Measurements from ENCODE around the gene ZMYND8.

Gene ZMYND8

DNA sequence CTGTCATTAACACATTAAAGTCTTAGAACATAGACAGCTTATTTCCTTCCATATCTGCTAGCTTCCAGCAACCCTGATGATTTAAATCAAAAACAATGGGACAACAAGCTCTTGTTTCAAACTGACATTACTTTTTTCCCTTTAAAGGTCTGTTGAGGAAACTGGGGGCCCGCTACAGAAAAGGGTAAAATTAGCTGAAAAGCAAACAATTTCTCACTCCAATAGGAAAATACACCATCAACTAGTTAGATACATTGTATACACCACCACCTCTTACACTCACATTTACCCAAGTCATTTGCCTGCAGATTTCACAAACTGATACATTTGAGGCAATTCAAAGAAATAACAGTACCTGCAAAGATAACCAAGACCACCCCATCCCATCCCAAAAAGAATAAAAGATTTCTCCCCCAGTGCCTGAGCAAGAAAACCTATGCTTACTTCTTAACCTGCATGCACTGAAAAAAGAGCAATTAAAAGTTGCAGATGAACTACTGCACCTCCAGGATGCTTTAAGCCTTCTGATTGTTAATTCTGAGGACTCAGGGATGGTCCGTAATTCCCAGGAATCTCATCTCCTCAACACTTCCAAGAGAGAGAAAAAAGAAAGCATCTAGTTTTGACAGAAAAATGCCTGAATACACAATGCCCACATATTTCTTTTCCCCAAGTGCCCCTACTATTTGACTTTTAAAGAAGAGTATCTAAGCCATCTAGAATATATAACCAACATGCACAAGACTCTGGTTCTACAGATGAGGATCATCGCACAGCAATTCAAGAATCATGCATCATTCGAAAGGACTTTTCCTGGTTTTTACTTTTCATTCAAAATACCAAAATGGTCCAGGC lies 5.6 kb downstream of the ZMYND8 start:
- peak overlapping the region; percentile 33 for H3K4me3 ChIP-seq (ENCODE audit: low read depth, low read length)

DNA sequence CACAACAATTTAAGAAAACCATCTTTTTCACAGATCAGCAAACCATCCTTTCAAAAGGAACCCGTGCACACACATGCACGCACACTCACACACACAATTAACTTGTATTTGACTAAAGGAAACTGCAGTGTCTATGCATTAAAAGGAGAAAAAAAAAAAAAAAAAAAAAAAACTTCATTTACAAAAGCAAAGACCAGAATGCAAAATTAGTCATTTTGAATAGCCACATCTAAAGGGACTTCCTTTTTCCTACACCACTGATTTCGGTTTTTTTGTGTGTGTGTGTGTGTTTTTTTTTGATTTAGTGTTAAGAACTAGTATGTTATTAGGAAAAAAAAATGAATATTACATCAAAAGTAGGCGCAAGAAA lies 6.3 kb downstream of the ZMYND8 start:
- DNase-seq (ENCODE audit: low read depth): no peak
- TF ChIP-seq, protein P1, sequence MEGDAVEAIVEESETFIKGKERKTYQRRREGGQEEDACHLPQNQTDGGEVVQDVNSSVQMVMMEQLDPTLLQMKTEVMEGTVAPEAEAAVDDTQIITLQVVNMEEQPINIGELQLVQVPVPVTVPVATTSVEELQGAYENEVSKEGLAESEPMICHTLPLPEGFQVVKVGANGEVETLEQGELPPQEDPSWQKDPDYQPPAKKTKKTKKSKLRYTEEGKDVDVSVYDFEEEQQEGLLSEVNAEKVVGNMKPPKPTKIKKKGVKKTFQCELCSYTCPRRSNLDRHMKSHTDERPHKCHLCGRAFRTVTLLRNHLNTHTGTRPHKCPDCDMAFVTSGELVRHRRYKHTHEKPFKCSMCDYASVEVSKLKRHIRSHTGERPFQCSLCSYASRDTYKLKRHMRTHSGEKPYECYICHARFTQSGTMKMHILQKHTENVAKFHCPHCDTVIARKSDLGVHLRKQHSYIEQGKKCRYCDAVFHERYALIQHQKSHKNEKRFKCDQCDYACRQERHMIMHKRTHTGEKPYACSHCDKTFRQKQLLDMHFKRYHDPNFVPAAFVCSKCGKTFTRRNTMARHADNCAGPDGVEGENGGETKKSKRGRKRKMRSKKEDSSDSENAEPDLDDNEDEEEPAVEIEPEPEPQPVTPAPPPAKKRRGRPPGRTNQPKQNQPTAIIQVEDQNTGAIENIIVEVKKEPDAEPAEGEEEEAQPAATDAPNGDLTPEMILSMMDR (IDR thresholded peaks at IDR 0.05; ENCODE audit: control insufficient read depth, extremely low read depth, insufficient read depth): no peak
- no peak overlapping the region for H3K4me3 ChIP-seq (ENCODE audit: low read depth, low read length)

More for the DNA sequence above, 5.6 kb downstream of the ZMYND8 start:
- no peak for DNase-seq (ENCODE audit: low read depth)
- TF ChIP-seq, protein P1 (IDR thresholded peaks at IDR 0.05; ENCODE audit: control insufficient read depth, extremely low read depth, insufficient read depth): no peak

DNA sequence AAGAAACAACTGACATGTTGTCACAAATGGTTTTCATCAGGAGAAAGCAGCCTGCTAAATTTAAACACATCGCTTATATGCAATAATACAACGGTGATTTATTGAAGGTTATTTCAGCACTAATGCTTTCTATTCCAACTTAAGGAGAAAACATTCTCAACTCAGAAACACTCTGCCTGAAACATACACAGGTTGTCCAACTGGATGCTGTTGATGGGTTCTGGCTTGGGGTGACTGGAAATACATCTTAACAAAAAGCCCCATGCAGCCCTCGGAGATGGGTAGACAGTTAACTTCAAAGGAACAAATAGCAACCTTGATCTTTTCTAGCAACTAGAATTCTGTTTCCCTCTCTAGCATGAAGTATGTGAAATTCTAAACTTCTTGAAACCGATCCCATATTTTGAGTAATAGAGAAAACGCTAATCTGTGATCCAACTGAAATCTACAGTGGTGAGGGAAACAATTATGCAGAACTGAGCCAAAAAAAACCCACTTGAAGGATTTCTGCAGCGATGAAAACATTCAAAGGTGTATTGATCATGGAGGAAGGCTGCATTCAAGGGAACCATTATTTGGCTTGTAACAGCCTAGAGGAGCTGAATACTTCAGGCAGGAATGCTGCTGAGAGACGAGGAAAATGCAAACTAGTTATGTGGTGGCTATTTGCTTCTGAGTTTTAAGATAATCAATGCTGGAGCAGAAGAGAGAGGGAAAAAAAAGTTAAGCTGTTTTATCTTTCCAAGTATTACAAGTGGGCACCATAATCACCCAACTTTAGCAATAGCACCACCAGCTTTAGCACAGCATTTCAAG lies 6.9 kb downstream of the ZMYND8 start:
- no peak overlapping the region for H3K4me3 ChIP-seq (ENCODE audit: low read depth, low read length)
- no peak for DNase-seq (ENCODE audit: low read depth)
- TF ChIP-seq, protein P1 (IDR thresholded peaks at IDR 0.05; ENCODE audit: control insufficient read depth, extremely low read depth, insufficient read depth): no peak

DNA sequence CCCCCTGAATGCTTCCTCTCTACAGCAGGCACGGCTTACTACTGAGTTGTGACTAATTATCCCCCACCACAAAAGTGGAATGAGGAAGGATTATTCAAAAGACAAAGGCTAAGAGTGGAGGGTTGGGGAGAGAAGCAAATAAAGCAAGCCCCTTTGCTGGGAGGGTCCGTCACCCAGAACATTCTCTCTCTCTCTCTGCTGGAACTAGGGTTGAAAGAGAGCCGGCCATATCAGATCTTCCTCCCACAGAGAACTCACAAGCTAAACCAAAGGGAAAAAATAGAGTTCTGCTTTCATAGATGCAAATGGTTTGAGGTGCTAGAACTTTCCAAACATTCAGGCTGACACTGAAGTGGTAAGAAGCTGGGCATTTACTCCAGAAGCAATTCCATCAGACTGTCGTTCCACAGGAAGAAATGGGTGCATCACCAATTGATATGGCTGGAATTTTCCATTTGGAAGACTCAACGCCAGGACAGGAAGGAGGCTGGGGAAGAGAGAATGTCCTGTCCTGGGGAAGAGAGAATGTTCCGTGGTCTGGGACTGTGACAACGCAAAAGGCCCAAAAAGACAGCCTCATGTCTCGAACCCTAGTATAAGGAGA lies 7.9 kb downstream of the ZMYND8 start:
- no peak for DNase-seq (ENCODE audit: low read depth)
- no peak overlapping the region for H3K4me3 ChIP-seq (ENCODE audit: low read depth, low read length)
- TF ChIP-seq, protein P1 (IDR thresholded peaks at IDR 0.05; ENCODE audit: control insufficient read depth, extremely low read depth, insufficient read depth): no peak

DNA sequence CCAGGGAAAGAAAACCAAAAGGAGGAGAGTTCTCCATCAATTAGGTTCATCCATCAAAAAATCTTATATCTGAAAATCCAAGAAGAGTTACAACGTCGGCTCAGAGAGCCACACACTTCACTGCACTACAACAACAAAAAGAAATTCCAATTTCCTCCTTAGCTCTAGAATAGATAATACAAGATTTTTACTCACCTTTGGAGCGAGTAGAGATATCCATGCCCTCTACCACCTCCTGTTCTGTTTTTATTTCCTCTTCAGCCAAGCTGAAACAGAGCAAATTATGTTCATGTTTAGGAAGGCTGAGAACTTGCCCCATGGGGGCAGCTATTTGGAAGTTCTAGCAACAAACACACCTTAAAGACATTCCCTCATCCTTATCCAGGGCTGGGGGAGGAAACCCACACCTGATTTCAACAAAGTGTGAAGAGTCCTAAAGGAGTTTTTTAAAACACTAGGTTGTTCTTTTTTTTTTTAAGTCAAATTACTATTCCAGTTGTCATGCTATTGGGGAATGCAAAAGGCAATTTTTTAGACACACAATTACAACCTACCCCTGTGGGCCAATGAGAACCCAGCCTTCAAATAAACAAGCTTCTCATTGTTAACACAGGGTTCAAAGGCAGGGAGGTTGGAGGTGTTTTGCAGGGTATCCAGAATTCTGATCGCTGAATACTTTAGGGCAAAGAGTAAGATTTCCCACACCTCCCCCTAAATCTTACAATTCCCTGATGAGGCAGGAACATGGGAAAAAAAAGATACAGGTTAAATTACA lies 8.7 kb downstream of the ZMYND8 start:
- no peak for DNase-seq (ENCODE audit: low read depth)
- TF ChIP-seq, protein P1 (IDR thresholded peaks at IDR 0.05; ENCODE audit: control insufficient read depth, extremely low read depth, insufficient read depth): no peak
- H3K4me3 ChIP-seq (ENCODE audit: low read depth, low read length): no peak overlapping the region

DNA sequence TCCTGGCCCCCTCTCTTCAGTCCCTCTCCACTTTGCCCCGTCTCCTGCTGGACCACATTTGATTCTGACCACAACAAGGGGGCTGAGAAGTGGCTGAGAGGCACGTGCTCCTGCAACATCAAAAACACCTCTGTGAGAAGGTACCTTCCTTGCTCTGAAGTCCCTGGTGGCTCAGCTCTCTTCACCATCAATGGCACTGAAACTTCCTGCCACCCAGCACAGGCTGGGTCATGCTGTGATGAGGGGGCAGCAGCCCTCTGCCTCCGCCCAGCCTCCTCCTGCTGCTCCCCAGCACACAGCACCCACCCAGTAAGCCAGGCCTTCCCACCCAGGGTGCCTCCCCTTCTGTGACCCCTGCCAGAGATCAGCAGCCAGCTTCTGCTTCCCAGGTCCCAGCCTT lies 10.3 kb downstream of the ZMYND8 start:
- H3K4me3 ChIP-seq (ENCODE audit: low read depth, low read length): no peak overlapping the region
- no peak for DNase-seq (ENCODE audit: low read depth)
- TF ChIP-seq, protein P1 (IDR thresholded peaks at IDR 0.05; ENCODE audit: control insufficient read depth, extremely low read depth, insufficient read depth): no peak
